Hematopoietic multipotent progenitor cell treated with erythropoietin and hydrocortisone succinate and interleukin-3 and kit ligand, for 8 days (in vitro differentiated cells): ENCODE measurements around the gene RGL4.

Experiments
- DNase-seq: peaks from one replicate; pipeline ENCODE4 v3.0.0-alpha.2; 2015

Gene RGL4

GRCh38 chr22:23681026-23681809, 9.6 kb upstream of the RGL4 start:
- DNase-seq = no peak

- no peak for DNase-seq
Observed at GRCh38 chr22:23682077-23682476, 8.7 kb upstream of the RGL4 start.

- DNase-seq = no peak
Observed at GRCh38 chr22:23682827-23683355, 7.9 kb upstream of the RGL4 start.

GRCh38 chr22:23683545-23683944, 7.3 kb upstream of the RGL4 start:
- DNase-seq = no peak

- peak; percentile 72 for DNase-seq
Observed at GRCh38 chr22:23684026-23684425, 6.8 kb upstream of the RGL4 start.

- peak; percentile 96 for DNase-seq
Observed at GRCh38 chr22:23684561-23685031, 6.2 kb upstream of the RGL4 start.

GRCh38 chr22:23685205-23685784, 5.5 kb upstream of the RGL4 start:
- no peak for DNase-seq

- no peak for DNase-seq
Observed at GRCh38 chr22:23686416-23687024, 4.3 kb upstream of the RGL4 start.

GRCh38 chr22:23688121-23688520, 2.7 kb upstream of the RGL4 start:
- DNase-seq = no peak

GRCh38 chr22:23688571-23688970, 2.2 kb upstream of the RGL4 start:
- no peak for DNase-seq

GRCh38 chr22:23689414-23689813, 1.4 kb upstream of the RGL4 start:
- DNase-seq = no peak

- no peak for DNase-seq
Observed at GRCh38 chr22:23691748-23692423, 1.1 kb downstream of the RGL4 start.

GRCh38 chr22:23692598-23693291, 1.9 kb downstream of the RGL4 start:
- DNase-seq = no peak

GRCh38 chr22:23693979-23694680, 3.3 kb downstream of the RGL4 start:
- DNase-seq = no peak

GRCh38 chr22:23695141-23695540, 4.3 kb downstream of the RGL4 start:
- no peak for DNase-seq

- DNase-seq = no peak
Observed at GRCh38 chr22:23695571-23696325, 4.9 kb downstream of the RGL4 start.

GRCh38 chr22:23696326-23696851, 5.6 kb downstream of the RGL4 start:
- peak; percentile 13 for DNase-seq

- DNase-seq = no peak
Observed at GRCh38 chr22:23697031-23697970, 6.5 kb downstream of the RGL4 start.

GRCh38 chr22:23698094-23698493, 7.3 kb downstream of the RGL4 start:
- DNase-seq = no peak
